ENCODE measurements around the gene SLC26A6. TPM values are rescaled to one million over a fixed set of nuclear protein-coding genes. Genes with fewer than 3 reads are reported as not detected.

Gene SLC26A6
- total RNA-seq, 2 donors from 2014 or later: 11.2 to 14.6 TPM

GRCh38 chr3:48612309-48612708 is 23.0 kb downstream of the SLC26A6 start:
- DNase-seq (no peak), ATAC-seq (no peak)
- intact Hi-C loops (cut with DNase I): no loop called here

DNA sequence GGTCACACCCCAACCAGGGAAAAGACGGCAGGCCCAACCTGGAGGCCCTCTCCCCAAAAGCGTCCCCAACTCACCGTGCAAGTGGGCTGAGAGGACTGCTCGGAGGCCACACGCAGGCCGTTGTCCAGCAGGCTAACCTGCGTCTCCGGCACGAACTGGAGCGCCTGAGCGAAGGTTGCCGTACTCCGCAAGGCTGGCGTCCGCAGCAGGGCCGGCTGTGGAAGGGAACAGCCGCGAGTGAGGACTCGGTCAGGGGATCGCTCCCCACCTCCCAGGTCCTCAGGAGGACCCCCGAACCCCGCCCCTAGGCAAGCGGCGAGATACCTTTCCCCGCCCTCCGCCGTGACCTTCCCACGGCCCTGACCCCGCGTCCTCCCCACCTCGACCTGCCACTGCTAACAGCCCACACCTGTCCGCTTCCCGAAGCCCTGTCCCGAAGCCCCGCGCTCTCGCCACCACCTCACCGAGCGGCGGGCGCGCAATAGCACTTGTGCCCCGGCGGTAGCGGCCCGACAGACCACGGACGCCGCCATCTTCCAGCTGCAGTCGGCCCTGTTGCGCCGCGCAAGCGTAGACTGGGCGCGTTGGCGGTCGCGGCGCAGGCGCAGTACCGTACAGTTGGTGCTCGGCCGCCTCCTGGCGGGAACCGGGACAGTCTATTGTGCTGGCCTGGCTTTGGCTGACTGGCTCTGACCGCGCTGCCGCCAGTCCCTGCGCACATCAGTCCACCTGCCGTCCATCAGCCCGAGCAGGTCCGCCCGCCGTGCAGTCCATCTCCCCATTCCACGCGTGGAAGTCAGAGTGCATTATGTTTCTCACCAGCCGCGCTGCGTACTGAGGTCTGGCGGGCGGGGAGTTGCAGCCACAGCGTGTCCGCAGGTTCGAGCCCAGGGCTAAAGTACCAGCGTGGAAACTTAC is 25.9 kb downstream of the SLC26A6 start, which contains the start of gene UQCRC1:
UQCRC1 (minus strand) TSS at position 559 of the 918 bp plus-strand sequence; CDS start at position 533, 26 bp downstream.
- intact Hi-C loops (cut with DNase I): no loop called here
- ATAC-seq (peak; percentile 100), DNase-seq (peak; percentile 94)

DNA sequence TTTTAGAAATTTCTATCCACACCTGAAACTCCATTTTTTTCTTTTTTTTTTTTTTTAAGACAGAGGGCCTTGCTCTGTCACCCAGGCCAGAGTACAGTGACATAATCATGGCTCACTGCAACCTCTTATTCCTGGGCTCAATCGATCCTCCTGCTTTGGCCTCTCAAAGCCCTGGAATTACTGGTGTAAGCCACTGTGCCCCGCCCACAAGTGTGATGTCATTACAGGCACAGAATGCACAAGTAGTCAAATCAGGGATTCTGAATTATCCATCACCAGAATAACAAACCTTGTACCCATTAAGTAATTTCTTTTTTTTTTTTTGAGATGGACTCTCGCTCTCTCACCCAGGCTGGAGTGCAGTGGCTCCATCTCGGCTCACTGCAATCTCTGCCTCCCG is 27.7 kb downstream of the SLC26A6 start:
- DNase-seq: no peak
- ATAC-seq: no peak
- intact Hi-C loops (cut with DNase I): no loop called here

DNA sequence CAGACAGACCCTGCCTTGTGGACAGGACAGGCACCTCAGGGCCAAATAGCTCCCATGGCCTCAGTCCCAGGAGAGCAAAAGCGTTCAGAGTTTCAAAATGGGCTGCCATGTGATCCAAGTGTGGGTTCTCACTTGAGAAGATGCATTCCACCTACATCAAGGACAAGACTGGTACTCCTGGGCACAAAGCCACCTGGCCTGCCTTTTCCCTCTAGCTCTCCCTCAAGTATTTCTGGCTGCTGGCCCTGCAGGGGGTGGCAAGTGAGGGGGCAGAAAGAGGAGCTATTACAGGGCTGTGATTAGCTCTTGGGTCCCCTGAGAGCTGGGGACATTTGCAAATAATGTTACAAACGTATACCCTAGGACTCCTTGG is 33.7 kb downstream of the SLC26A6 start:
- intact Hi-C loops (cut with DNase I): no loop called here
- DNase-seq: peak; percentile 62
- peak; percentile 7 to 11 for ATAC-seq

- intact Hi-C loops (cut with DNase I): no loop called here
- no peak for ATAC-seq
Measured at GRCh38 chr3:48600711-48601621, 34.3 kb downstream of the SLC26A6 start.

GRCh38 chr3:48599509-48600285 is 35.6 kb downstream of the SLC26A6 start:
- DNase-seq (no peak), ATAC-seq (no peak)
- intact Hi-C loops (cut with DNase I): no loop called here

More at GRCh38 chr3:48600711-48601621, 34.3 kb downstream of the SLC26A6 start:
- no peak for DNase-seq

DNA sequence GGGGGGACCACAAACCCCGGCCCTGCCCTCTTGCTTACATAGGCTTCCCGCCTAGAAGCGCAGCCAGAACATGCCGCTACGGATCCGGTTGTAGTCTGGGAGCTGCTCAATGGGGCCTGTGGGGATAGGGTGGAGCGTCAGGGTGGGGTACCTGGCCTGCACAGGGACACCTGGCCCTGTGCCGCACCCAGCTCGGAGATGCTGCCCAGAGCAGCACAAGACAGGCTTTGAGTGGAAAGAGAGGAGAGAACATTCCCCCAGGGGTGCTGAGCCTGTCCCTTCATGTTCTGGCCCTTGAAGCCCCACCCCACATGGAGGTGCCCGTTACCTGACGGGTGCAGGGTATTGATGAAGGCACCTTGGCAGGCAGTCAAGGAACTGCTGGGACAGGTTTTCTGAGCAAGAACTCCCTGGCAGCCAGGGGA is 36.2 kb downstream of the SLC26A6 start:
- intact Hi-C loops (cut with DNase I): no loop called here
- DNase-seq: no peak

DNA sequence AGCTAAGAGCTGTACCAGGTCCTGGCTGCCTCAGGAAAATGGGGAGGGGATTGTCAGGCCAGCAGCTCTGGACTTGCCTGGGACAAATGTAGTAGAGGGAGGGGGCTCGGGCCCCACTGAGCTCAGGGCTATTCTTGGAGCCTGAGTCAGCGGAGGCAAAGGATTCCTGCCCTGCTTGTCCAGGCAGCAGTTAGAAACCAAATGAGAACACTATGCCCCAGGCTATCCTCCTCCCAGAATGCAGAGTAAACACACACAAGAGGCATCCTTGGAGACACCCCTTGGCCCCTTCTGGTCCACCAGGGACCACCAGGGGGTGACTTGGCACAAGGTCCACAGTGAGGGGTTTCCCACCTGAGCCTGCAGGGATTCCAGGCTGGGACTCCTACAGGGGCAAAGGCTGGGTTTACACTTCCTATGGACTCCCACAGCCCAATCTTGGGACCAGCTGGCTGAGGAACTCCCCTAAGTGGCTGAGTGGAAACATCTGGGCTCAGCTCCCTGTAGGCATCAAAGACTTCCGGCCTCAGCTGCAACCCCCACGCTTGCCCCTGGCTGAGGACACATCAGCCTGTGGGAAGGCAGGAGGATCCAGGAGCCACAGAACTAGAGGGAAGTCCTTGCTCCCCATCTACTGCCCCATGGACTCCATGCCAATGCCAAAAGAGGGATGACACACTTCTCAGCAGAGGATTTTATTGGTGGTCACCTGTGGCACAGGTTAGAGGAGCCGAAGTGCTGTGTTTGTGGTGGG is 36.8 kb downstream of the SLC26A6 start:
- intact Hi-C loops (cut with DNase I): no loop called here
- ATAC-seq (peak; percentile 64 to 79), DNase-seq (peak; percentile 55)

More for the DNA sequence above, 36.2 kb downstream of the SLC26A6 start:
- ATAC-seq: no peak

GRCh38 chr3:48597408-48597800 is 37.9 kb downstream of the SLC26A6 start:
- intact Hi-C loops (cut with DNase I): no loop called here
- ATAC-seq (no peak), DNase-seq (no peak)

DNA sequence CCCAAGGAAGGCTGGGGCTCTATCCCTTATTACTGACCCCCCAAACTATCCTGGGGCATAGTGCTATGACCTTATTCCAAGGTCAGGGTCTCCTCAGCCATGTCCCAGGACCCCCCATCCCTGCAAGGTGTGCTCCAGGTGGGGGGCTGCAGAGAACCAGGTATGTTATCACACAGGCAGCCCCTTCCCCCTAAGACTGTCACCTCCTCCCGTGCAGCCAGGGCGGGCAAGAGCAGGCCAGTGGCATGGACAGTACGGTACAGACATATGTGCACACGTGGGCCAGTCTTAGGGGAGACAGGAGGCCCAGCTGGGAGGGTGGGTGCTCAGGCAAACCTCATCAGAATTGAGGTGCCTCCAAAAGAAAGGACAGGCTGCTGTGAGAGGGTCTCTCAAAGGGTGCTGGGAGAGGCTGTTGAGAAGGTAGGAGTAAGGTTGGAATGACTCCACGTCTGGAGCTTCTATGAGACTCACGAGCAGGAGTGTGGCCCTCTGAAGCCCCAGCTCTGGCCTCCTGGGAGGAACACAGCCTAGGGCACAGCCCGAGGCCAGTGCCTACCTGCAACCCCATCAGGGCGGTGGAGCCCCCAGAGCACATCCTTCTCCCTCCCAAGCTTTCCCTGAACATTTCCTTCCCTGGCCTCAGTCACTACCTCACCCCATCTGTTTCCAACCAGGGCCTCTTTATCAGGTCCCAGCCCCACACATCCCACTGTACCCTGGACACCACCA is 38.4 kb downstream of the SLC26A6 start:
- intact Hi-C loops (cut with DNase I): no loop called here
- ATAC-seq: no peak
- no peak for DNase-seq

- no peak for DNase-seq
- no peak for ATAC-seq
- intact Hi-C loops (cut with DNase I): no loop called here
Measured at GRCh38 chr3:48596157-48596556, 39.1 kb downstream of the SLC26A6 start.

- intact Hi-C loops (cut with DNase I): no loop called here
- ATAC-seq (peak in 1 of 2 donors; percentile 66), DNase-seq (peak; percentile 58)
Measured at GRCh38 chr3:48595526-48596121, 39.6 kb downstream of the SLC26A6 start.

- DNase-seq (no peak), ATAC-seq (peak; percentile 7 to 24)
- intact Hi-C loops (cut with DNase I): no loop called here
Measured at GRCh38 chr3:48595075-48595525, 40.2 kb downstream of the SLC26A6 start, which contains the start of gene COL7A1. Gene COL7A1, minus strand, starts transcription at chr3:48595329. Its CDS starts 170 bp downstream, at chr3:48595159.

- no peak for DNase-seq
- intact Hi-C loops (cut with DNase I): no loop called here
- no peak for ATAC-seq
Measured at GRCh38 chr3:48594417-48595049, 40.7 kb downstream of the SLC26A6 start.

GRCh38 chr3:48593337-48593736 is 41.9 kb downstream of the SLC26A6 start:
- ATAC-seq (no peak), DNase-seq (no peak)
- intact Hi-C loops (cut with DNase I): no loop called here

DNA sequence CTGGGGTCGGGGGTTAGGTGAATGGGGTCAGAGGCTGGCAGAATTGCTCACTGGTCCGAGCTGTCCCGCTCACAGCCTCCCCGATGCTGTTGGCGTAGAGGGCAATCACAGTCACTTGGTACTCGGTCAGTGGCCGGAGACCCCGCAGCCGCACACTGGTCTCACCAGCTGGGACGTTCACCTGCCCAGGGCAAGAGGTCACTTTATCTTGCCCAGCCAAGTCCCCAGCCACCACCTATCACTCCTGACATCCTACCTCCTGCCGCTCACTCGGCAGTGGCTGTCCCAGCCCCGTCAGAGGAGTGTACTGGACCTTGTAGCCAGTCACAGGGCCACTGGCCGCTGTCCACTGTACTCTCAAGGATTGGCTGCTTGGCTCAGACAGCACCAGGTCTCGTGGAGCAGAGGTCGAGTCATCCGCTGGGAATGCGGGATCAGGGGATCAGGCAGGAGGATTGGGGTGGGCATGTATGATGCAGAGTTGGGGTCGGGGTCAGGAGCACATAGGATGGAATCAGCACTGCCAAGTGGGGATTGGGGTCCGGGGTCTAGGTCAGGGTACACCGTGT is 42.7 kb downstream of the SLC26A6 start:
- intact Hi-C loops (cut with DNase I): no loop called here

More for the DNA sequence above, 42.7 kb downstream of the SLC26A6 start:
- no peak for DNase-seq
- no peak for ATAC-seq
